ENCODE measurements around the gene FUCA2. TPM values are rescaled to one million over a fixed set of nuclear protein-coding genes. Genes with fewer than 3 reads are reported as not detected.

Gene FUCA2
- total and polyA plus RNA-seq, 2 of the 8 experiments (the other 6 are each of a cell fraction or from before 2014, with no cell fraction given) = 24.2 to 47.2 TPM

DNA sequence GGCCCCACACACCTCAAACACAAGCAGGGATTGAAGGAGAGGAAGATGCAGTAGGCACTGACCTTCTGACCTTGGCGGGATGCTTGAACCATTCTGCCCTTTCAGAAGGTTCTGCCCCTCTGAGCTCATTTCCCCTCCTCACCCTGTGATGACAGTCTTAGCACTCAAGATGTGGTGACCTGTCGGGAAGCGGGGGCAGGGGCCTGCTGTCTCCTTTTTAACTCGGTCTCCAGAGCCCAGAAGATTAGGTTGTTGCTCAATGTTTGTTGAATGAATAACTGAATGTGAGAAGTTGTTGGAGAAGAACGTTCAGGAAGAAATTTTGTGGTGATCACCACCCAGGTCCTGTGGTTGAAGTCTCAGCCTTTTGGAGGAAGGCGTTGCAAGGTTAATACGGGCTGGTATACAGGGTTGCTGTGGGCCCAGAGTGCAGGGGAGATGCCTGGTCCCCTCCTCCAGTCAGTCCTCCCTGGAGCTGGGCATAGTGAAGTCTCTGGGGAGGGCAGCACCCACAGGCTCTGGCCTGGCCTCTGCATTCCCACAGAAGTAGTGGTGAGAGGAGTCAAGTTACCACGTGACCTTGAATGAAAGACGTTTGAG lies 49.7 kb upstream of the FUCA2 start:
- Histone ChIP-seq H4K8ac (ENCODE audit: extremely low read depth, insufficient read depth, low read length) (no peak overlapping the region), H2BK15ac (ENCODE audit: low read length) (no peak overlapping the region), H3K79me1 (ENCODE audit: low read depth, low read length) (no peaks in the 10 kb centered on the region), H3K27ac (ENCODE audit: low read depth, low read length) (no peak overlapping the region), H2BK120ac (replicated peaks; ENCODE audit: low read depth, low read length) (no peak overlapping the region), H2AFZ (ENCODE audit: low read length) (no peak overlapping the region), H2BK5ac (ENCODE audit: low read depth, low read length) (no peak overlapping the region), H3K4me3 (ENCODE audit: extremely low read depth in 1 of 4, insufficient read depth in 2 of 4, low read depth in 3 of 4, low read length in 4 of 4) (no peak overlapping the region), H2BK12ac (ENCODE audit: low read depth, low read length) (no peak overlapping the region), H3K4ac (replicated peaks; ENCODE audit: insufficient read length, low read depth, low read length) (no peak overlapping the region), H3K4me1 (replicated peaks in 1 of 4; ENCODE audit: control insufficient read depth in 3 of 4, insufficient read depth in 4 of 4, low read length in 3 of 4) (peaks cover 0 to 2% (median 0%) of the 10 kb centered on the region in 4 experiments; a peak in 1 of 7 replicates), H3K36me3 (ENCODE audit: control insufficient read depth in 2 of 4, insufficient read depth in 4 of 4, low read length in 3 of 4) (no peaks in the 10 kb centered on the region), H2AK5ac (ENCODE audit: low read depth, low read length) (no peak overlapping the region), H3K9ac (replicated peaks in 1 of 4; ENCODE audit: extremely low read depth in 1 of 4, low read depth in 3 of 4, low read length in 3 of 4) (no peak overlapping the region), H3K56ac (replicated peaks; ENCODE audit: insufficient read length, low read depth, low read length) (no peak overlapping the region), H3K4me2 (ENCODE audit: insufficient read depth in 1 of 2, low read depth in 2 of 2, low read length in 2 of 2) (no peak overlapping the region), H3K14ac (ENCODE audit: insufficient read length) (no peak overlapping the region), H3K23ac (ENCODE audit: insufficient read length) (no peak overlapping the region), H3K23me2 (ENCODE audit: low read depth, low read length) (no peaks in the 10 kb centered on the region; the same call in 1 of the 2 replicates), H2BK20ac (ENCODE audit: low read length) (no peak overlapping the region), H4K20me1 (replicated peaks in 1 of 2; ENCODE audit: control insufficient read depth in 1 of 2, insufficient read depth in 2 of 2, low read length in 2 of 2) (no peaks in the 10 kb centered on the region), H4K91ac (replicated peaks; ENCODE audit: insufficient read length, low read length) (no peak overlapping the region), H3K9me3 (ENCODE audit: insufficient read depth in 2 of 2, low read depth in 1 of 2, low read length in 1 of 2) (peaks cover 0 to 3% of the 10 kb centered on the region in 2 experiments; a peak in 1 of 4 replicates), H4K5ac (ENCODE audit: insufficient read length, low read depth, low read length) (no peak overlapping the region), H3K27me3 (replicated peaks in 1 of 4; ENCODE audit: control insufficient read depth in 3 of 4, extremely low read depth in 1 of 4, insufficient read depth in 3 of 4, low read length in 3 of 4) (no peaks in the 10 kb centered on the region), H3K79me2 (ENCODE audit: control insufficient read depth in 1 of 2, insufficient read depth in 2 of 2, low read length in 2 of 2) (no peaks in the 10 kb centered on the region), H3K18ac (ENCODE audit: extremely low read depth, low read length) (no peak overlapping the region)
- ChIA-PET CTCF (ENCODE audit: partially characterized antibody) (interaction anchor here (1.1 to 1.9 kb wide), 4 partner anchors 14 to 31 kb away, joined by 3 to 7 read pairs (median 3); no protein-coding TSS in a partner anchor), POLR2A (ENCODE audit: partially characterized antibody) (interaction anchor here (0.6 kb wide), 1 partner anchor 32 kb away, joined by 3 read pairs; no protein-coding TSS in a partner anchor)
- FAIRE-seq = no peak
- WGBS, 2 experiments (ENCODE audit: extremely low coverage in 1 of 2, insufficient coverage in 1 of 2, insufficient read length in 1 of 2, insufficient replicate concordance in 2 of 2, low coverage in 1 of 2, low lambda C conversion rate in 2 of 2, missing lambda C conversion rate in 1 of 2) = 84% methylated on average over 9 of the region's 9 CpGs; no CpG with 5 or more reads in 1 of the 2 experiments
- no peak for DNase-seq (ENCODE audit: low read depth in 1 of 2, low spot score in 2 of 2)
- no peak for TF ChIP-seq RFX5 (IDR thresholded peaks at IDR 0.05; ENCODE audit: borderline replicate concordance, low read depth, low read length)
- no peak for TF ChIP-seq RNF2 (IDR thresholded peaks at IDR 0.05; ENCODE audit: borderline replicate concordance, low read depth, low read length, missing control alignments, poor library complexity, severe bottlenecking)
- TF ChIP-seq MAX (IDR thresholded peaks at IDR 0.05) = no peak
- no peak for TF ChIP-seq CREB1 (IDR thresholded peaks at IDR 0.05)
- no peak for TF ChIP-seq BACH1 (IDR thresholded peaks at IDR 0.05; ENCODE audit: low read length)
- no peak for TF ChIP-seq SRF (IDR thresholded peaks at IDR 0.05; ENCODE audit: low read depth, low read length)
- no peak for TF ChIP-seq HDAC2 (IDR thresholded peaks at IDR 0.05; ENCODE audit: borderline replicate concordance in 1 of 2, low read depth in 2 of 2, low read length in 2 of 2)
- no peak for TF ChIP-seq CHD1 (IDR thresholded peaks at IDR 0.05; ENCODE audit: low read depth, low read length)
- no peak for TF ChIP-seq YY1 (IDR thresholded peaks at IDR 0.05; ENCODE audit: low read depth, low read length)
- TF ChIP-seq ZNF274 (IDR thresholded peaks at IDR 0.05; ENCODE audit: borderline replicate concordance, extremely low read depth, low read length) = no peak
- TF ChIP-seq HDAC6 (IDR thresholded peaks at IDR 0.05; ENCODE audit: low read depth, low read length) = no peak
- TF ChIP-seq POLR2AphosphoS5 (IDR thresholded peaks at IDR 0.05; ENCODE audit: low read depth, low read length) = no peak
- no peak for TF ChIP-seq BRCA1 (IDR thresholded peaks at IDR 0.05; ENCODE audit: low read depth, low read length)

Measured in H1 (cell line).